ENCODE data around the gene CENPM. TPM values are rescaled to one million over a fixed set of nuclear protein-coding genes. Genes with fewer than 3 reads are reported as not detected.

Gene CENPM
- total and polyA plus RNA-seq, 4 donors: 0.58 to 2.6 (median 0.84) TPM; not detected in 1

DNA sequence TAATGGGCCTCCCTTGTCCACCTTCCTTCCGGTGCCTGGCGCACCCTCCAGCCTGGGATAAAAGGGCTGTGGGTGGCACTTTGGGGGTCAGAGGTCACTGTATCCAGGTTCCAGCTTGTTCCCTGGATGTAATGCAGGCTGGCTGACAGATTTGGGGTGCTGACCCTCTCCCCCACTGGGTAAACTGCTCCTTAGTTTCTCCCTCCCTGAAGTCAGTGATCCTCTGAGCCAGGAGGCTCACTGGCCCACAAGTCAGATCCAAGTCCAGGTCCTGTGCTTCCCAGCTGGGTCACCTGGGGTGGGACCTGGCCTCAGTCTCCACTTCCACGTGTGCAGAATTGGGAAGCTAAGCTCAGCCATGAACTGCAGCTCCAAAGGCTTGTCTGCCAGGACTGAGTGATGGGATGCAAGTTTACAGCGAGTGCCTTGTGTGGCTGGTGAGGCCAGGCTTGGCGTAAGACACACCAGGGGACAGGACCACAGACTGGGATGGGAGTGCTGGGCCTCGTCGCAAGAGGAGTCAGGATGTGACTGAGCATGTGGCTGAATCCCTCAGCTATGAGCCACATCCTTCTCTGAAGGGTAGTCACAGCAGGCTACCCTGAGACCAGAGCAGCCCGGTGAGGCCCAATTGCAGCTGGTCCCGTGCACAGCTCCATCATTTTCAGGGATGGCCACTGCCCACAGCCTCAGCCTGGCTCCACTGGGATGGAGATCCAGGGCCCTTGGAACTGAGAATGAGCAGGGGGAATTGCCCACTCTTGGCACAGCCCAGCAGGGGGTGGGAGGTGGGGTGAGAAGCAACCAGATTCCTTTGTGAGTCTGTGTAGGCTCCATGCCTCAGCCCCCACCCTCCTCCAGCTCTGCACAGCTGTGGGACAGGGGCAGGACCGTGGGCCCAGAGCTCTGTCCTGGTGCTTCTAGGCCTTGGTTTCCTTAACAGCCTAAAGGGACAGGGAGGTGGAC, 39.2 kb downstream of the CENPM start:
- DNase-seq (no peak), ATAC-seq (ENCODE audit: low FRiP score) (no peak)
- intact Hi-C loops (cut with DNase I): no loop called here
- H3K27ac ChIP-seq (ENCODE audit: low read depth in 1 of 2, low read length in 2 of 2): no peak overlapping the region
- H3K4me3 ChIP-seq (ENCODE audit: low read length in 2 of 2): no peak overlapping the region
- peaks cover 0 to 4% of the 10 kb centered on the region in 2 donors for H3K36me3 ChIP-seq (ENCODE audit: control insufficient read depth in 1 of 2, insufficient read depth in 2 of 2, low read length in 1 of 2)
- H3K9me3 ChIP-seq (ENCODE audit: control insufficient read depth, low read length): no peaks in the 10 kb centered on the region
- no peaks in the 10 kb centered on the region for H3K27me3 ChIP-seq (ENCODE audit: control insufficient read depth in 1 of 2, insufficient read depth in 2 of 2, low read length in 1 of 2)
- 85 to 87% methylated on average over 10 of the region's 10 CpGs for WGBS, 2 donors
- no peaks in the 10 kb centered on the region for H3K4me1 ChIP-seq (ENCODE audit: control insufficient read depth in 1 of 2, insufficient read depth in 2 of 2, low read length in 2 of 2)

DNA sequence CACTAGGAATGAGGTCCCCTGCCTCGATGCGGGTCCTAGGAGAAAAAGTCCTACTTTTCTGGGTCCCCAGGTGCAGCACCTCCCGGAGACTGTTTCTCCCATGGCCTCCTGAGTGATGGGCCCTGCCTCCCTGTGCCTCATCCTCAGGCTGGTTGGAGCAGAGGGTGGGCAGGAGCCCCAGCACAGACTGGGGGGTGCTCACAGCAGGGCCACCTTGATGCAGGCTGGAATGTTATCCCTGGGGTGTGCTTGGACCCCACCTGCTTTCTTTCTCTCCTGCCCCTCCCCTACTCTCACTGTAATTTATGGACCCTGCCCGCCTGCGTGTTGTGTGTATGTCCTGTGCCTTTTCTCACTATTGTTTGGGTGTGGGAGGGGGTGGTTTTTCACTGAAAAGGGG, 40.1 kb downstream of the CENPM start:
- ATAC-seq (ENCODE audit: low FRiP score) (no peak), DNase-seq (no peak)
- H3K9me3 ChIP-seq (ENCODE audit: control insufficient read depth, low read length): no peaks in the 10 kb centered on the region
- no peaks in the 10 kb centered on the region for H3K4me1 ChIP-seq (ENCODE audit: control insufficient read depth in 1 of 2, insufficient read depth in 2 of 2, low read length in 2 of 2)
- intact Hi-C loops (cut with DNase I): no loop called here
- 93 to 95% methylated on average over 5 of the region's 5 CpGs for WGBS, 2 donors
- no peak overlapping the region for H3K27ac ChIP-seq (ENCODE audit: low read depth in 1 of 2, low read length in 2 of 2)
- peaks cover 0 to 4% of the 10 kb centered on the region in 2 donors for H3K36me3 ChIP-seq (ENCODE audit: control insufficient read depth in 1 of 2, insufficient read depth in 2 of 2, low read length in 1 of 2)
- H3K27me3 ChIP-seq (ENCODE audit: control insufficient read depth in 1 of 2, insufficient read depth in 2 of 2, low read length in 1 of 2): no peaks in the 10 kb centered on the region
- no peak overlapping the region for H3K4me3 ChIP-seq (ENCODE audit: low read length in 2 of 2)

DNA sequence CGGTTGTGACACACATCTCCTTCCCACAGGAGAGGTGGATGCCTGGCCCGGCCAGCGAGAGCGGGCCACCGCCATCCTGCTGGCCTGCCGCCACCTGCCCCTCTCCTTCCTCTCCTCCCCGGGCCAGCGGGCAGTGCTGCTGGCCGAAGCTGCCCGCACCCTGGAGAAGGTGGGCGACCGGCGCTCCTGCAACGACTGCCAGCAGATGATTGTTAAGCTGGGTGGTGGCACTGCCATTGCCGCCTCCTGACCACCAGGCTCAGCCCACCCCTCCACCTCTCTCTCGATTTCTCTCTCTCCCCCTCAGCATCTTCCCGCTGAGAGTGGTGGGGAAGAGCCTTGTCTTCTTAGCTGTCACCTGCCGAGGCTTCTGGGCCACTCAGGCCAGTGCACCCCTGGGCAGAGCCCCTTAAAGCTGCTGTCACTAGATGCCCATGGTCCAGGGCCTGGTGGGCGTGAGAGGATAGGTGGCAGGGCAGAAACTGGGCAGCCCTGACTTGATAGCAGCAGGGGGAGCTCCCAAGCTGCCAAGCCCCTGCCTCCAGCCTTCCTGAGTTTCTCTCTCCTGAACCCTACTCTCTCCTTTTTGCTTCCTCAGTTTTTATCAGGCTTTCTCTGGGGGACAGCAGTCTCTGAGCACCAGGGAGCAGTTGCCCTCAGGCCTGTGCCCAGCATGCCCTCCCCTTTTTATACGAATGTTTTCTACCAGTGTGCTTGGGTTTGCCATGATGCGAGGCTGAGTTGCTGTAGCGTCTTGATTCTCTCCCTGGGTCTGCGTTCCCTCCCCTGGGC, 41.3 kb downstream of the CENPM start:
- intact Hi-C loops (cut with DNase I): no loop called here
- H3K27me3 ChIP-seq (ENCODE audit: control insufficient read depth in 1 of 2, insufficient read depth in 2 of 2, low read length in 1 of 2): no peaks in the 10 kb centered on the region

DNA sequence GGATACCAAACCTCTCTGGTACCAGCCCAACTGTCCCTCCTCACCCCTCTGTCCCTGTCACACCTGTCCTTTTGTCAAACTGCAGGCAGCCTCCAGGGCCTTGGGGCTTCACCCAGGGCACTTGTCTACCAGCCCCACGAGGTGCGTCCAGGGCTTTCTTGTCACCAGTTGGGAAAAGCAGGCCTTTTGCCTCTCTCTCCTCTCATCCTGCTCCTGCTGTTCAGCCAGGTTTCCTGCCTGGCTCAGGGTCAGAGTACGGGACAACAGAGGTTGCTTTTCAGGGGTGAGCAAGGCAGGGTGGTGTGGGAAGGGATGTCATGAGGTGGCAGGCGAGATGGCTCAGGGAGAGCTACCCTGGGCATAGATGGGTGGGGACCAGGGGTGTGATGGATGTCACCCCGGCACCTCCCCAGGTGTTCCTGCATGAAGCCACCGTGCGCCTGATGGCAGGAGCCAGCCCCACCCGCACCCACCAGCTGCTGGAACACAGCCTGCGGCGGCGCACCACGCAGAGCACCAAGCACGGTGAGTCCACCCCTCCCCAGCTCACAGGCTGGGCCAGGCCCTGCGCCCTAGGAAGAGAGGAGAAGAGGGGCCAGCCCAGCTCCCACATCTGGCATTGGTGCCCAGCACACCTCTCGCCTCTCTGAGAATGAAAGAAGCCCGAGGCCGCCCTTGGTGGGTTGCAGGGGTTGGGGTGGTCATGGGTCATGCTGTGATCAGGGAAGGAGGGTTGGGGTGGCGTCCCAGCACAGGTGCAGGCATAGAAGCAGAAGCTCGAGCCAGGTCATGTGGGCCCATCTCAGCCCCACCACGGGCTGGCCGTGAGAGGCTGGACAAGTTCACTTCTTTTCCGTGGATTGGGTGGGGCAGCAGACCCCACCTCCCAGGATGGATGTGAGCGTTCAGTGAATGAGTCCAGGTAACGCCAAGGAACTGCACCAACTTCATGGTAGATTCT, 42.2 kb downstream of the CENPM start:
- no peak for ATAC-seq (ENCODE audit: low FRiP score)
- intact Hi-C loops (cut with DNase I): no loop called here

More for the DNA sequence above, 41.3 kb downstream of the CENPM start:
- Histone ChIP-seq H3K36me3 (ENCODE audit: control insufficient read depth in 1 of 2, insufficient read depth in 2 of 2, low read length in 1 of 2) (peaks cover 3 to 4% of the 10 kb centered on the region in 2 donors), H3K4me1 (ENCODE audit: control insufficient read depth in 1 of 2, insufficient read depth in 2 of 2, low read length in 2 of 2) (no peaks in the 10 kb centered on the region), H3K27ac (ENCODE audit: low read depth in 1 of 2, low read length in 2 of 2) (no peak overlapping the region), H3K9me3 (ENCODE audit: control insufficient read depth, low read length) (no peaks in the 10 kb centered on the region), H3K4me3 (ENCODE audit: low read length in 2 of 2) (no peak overlapping the region)
- no peak for DNase-seq
- no peak for ATAC-seq (ENCODE audit: low FRiP score)
- 88 to 91% methylated on average over 21 to 23 of the region's 23 CpGs for WGBS, 2 donors

DNA sequence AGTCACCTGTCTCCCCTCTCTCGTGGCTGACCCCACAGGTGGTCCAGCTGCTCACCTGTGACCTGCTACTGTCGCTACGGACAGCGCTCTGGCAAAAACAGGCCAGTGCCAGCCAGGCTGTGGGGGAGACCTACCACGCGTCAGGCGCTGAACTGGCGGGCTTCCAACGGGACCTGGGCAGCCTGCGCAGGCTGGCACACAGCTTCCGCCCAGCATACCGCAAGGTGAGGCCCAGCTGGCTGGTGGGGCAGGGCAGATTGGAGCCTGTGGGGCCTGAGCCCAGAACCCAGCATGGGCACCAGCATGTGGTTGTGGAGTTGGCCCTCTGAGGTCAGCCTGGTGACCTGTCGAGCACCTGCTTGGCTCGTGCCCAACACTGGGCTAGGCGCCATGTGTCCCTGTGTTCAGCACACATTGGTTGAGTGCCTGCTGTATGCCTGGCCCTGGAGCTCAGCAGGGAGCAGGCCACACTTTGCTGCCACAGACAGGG, 44.0 kb downstream of the CENPM start:
- peaks cover 4 to 10% of the 10 kb centered on the region in 2 donors for H3K36me3 ChIP-seq (ENCODE audit: control insufficient read depth in 1 of 2, insufficient read depth in 2 of 2, low read length in 1 of 2)
- intact Hi-C loops (cut with DNase I): no loop called here
- H3K4me1 ChIP-seq (ENCODE audit: control insufficient read depth in 1 of 2, insufficient read depth in 2 of 2, low read length in 2 of 2): no peaks in the 10 kb centered on the region
- 88 to 90% methylated on average over 14 to 15 of the region's 15 CpGs for WGBS, 2 donors
- no peaks in the 10 kb centered on the region for H3K27me3 ChIP-seq (ENCODE audit: control insufficient read depth in 1 of 2, insufficient read depth in 2 of 2, low read length in 1 of 2)
- H3K4me3 ChIP-seq (ENCODE audit: low read length in 2 of 2): no peak overlapping the region
- no peaks in the 10 kb centered on the region for H3K9me3 ChIP-seq (ENCODE audit: control insufficient read depth, low read length)
- DNase-seq (no peak), ATAC-seq (ENCODE audit: low FRiP score) (no peak)
- no peak overlapping the region for H3K27ac ChIP-seq (ENCODE audit: low read depth in 1 of 2, low read length in 2 of 2)

More for the DNA sequence above, 42.2 kb downstream of the CENPM start:
- no peaks in the 10 kb centered on the region for H3K27me3 ChIP-seq (ENCODE audit: control insufficient read depth in 1 of 2, insufficient read depth in 2 of 2, low read length in 1 of 2)
- H3K36me3 ChIP-seq (ENCODE audit: control insufficient read depth in 1 of 2, insufficient read depth in 2 of 2, low read length in 1 of 2): peaks cover 4% of the 10 kb centered on the region in 2 donors
- WGBS, 2 donors: 92 to 94% methylated on average over 24 of the region's 24 CpGs
- no peaks in the 10 kb centered on the region for H3K4me1 ChIP-seq (ENCODE audit: control insufficient read depth in 1 of 2, insufficient read depth in 2 of 2, low read length in 2 of 2)
- H3K27ac ChIP-seq (ENCODE audit: low read depth in 1 of 2, low read length in 2 of 2): no peak overlapping the region
- DNase-seq: no peak
- H3K9me3 ChIP-seq (ENCODE audit: control insufficient read depth, low read length): no peaks in the 10 kb centered on the region
- no peak overlapping the region for H3K4me3 ChIP-seq (ENCODE audit: low read length in 2 of 2)

DNA sequence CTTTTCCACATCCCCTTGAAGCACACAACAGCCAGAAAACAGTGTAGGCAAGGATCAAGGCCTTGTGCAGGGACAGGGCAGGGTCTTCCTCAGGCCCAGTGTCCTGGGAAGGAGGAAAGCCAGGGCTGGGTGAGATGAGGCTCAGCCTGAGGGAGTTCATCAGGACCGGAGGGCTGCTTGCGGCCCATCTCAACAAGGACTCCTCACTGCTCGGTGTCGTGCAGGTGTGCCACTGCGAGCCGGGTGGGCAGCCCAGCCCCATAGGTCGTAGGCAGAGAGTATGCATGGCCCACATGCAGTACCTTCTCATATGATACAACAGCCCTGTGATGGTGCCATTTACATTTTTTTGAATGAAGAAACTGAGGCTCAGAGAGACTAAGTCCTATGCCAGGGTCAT, 44.9 kb downstream of the CENPM start:
- intact Hi-C loops (cut with DNase I): no loop called here
- H3K4me3 ChIP-seq (ENCODE audit: low read length in 2 of 2): no peak overlapping the region
- no peaks in the 10 kb centered on the region for H3K27me3 ChIP-seq (ENCODE audit: control insufficient read depth in 1 of 2, insufficient read depth in 2 of 2, low read length in 1 of 2)
- no peak for ATAC-seq (ENCODE audit: low FRiP score)
- peaks cover 4 to 10% of the 10 kb centered on the region in 2 donors for H3K36me3 ChIP-seq (ENCODE audit: control insufficient read depth in 1 of 2, insufficient read depth in 2 of 2, low read length in 1 of 2)
- no peaks in the 10 kb centered on the region for H3K9me3 ChIP-seq (ENCODE audit: control insufficient read depth, low read length)
- DNase-seq: no peak
- H3K27ac ChIP-seq (ENCODE audit: low read depth in 1 of 2, low read length in 2 of 2): no peak overlapping the region
- H3K4me1 ChIP-seq (ENCODE audit: control insufficient read depth in 1 of 2, insufficient read depth in 2 of 2, low read length in 2 of 2): no peaks in the 10 kb centered on the region
- 92 to 94% methylated on average over 7 of the region's 7 CpGs for WGBS, 2 donors

DNA sequence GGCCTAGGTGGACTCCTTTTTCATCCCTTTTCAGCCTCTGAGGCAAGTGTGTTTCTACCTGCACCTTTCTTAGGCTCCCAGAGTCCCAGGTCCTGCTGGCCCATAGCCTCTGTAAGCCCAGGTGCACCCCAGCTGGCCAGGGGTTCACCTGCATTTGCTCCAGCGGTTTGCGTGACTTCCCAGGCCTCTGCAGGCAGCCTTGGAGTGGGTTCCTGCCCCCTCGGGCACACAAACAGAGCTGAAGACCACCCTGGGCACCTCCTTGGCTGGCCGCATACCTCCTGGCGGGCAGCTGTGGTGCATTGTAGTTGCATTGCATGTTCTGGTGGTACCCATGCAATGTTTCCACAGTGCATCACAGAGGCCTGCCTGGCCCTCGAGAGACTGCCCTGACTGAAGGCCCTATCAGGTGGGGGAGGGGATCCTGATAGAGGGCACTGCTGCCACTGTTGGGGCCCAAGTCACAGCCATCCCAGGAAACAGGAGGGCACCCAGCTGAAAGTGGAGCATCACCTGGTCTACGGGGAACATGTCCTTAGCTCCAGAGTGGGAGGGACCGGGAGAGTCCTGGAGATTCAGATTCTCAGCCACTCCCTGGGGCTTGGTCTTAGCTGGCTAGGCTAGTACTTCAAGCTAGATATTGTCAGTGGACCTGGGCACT, 46.2 kb downstream of the CENPM start:
- no peaks in the 10 kb centered on the region for H3K9me3 ChIP-seq (ENCODE audit: control insufficient read depth, low read length)
- intact Hi-C loops (cut with DNase I): no loop called here
- H3K27me3 ChIP-seq (ENCODE audit: control insufficient read depth in 1 of 2, insufficient read depth in 2 of 2, low read length in 1 of 2): no peaks in the 10 kb centered on the region
- no peaks in the 10 kb centered on the region for H3K4me1 ChIP-seq (ENCODE audit: control insufficient read depth in 1 of 2, insufficient read depth in 2 of 2, low read length in 2 of 2)
- H3K4me3 ChIP-seq (ENCODE audit: low read length in 2 of 2): no peak overlapping the region
- peaks cover 4 to 11% of the 10 kb centered on the region in 2 donors for H3K36me3 ChIP-seq (ENCODE audit: control insufficient read depth in 1 of 2, insufficient read depth in 2 of 2, low read length in 1 of 2)
- no peak overlapping the region for H3K27ac ChIP-seq (ENCODE audit: low read depth in 1 of 2, low read length in 2 of 2)
- no peak for ATAC-seq (ENCODE audit: low FRiP score)
- 94 to 97% methylated on average over 8 of the region's 8 CpGs for WGBS, 2 donors
- no peak for DNase-seq
